SK-MEL-5 (cell line): ENCODE measurements around the gene UGT1A6. TPM values are rescaled to one million over a fixed set of nuclear protein-coding genes. Genes with fewer than 3 reads are reported as not detected.
A peak's percentile ranks its signal among the peaks of the same experiment; 100 is the strongest.
"Not testable (repeated sequence)": the region's sequence is repeated elsewhere in the genome, so short reads cannot be mapped to it uniquely, and the experiment has no call there.

Experiments
- DNase-seq: peaks from one replicate; pipeline ENCODE4 v3.0.0-alpha.2; 2016; ENCODE audit warnings: low read depth, low spot score
- in situ Hi-C: cut with HindIII; loops from 2 replicates; pipeline ENCODE4 v1.10.0; 2016; ENCODE audit warnings: low sequenced_read_pairs, high pct_unique_total_duplicates, low pct_unique_long_range_greater_than_20kb
- polyA plus RNA-seq, 2 experiments: library from polyadenylated mRNA; depleted of rRNA; stranded (reverse); fragments of >200 nt; gene quantifications; 2 replicates each; pipeline ENCODE4 v1.2.3, GENCODE V29; 2015
- total RNA-seq: library from RNA; depleted of rRNA; stranded (reverse); fragments of >200 nt; shearing (Covaris generic); gene quantifications from 2 replicates; pipeline ENCODE4 v1.2.3, GENCODE V29; 2014; rRNA removed

Gene UGT1A6
- not detected in 2 replicates for total RNA-seq
- polyA plus RNA-seq (2015; cell fraction: cytosol; rRNA removed) = not detected in 2 replicates
- polyA plus RNA-seq (2015; cell fraction: nucleus; rRNA removed) = not detected in 2 replicates

- no peak for DNase-seq
- in situ Hi-C loops = no loop called here
These were observed at the start of gene UGT1A6 for GRCh38 chr2:233692648-233693047. TSS of gene UGT1A6 (plus strand) at chr2:233692890. CDS start at chr2:233693005, 115 bp downstream.

- peak; percentile 44 for DNase-seq
- in situ Hi-C loops = no loop called here
These were observed 49.6 kb upstream of the UGT1A6 start for GRCh38 chr2:233643128-233643527.

- DNase-seq, in situ Hi-C loops: not testable (repeated sequence)
These were observed 46.7 kb upstream of the UGT1A6 start for GRCh38 chr2:233646033-233646432.

GRCh38 chr2:233650981-233651380 is 41.7 kb upstream of the UGT1A6 start:
- in situ Hi-C loops = no loop called here

GRCh38 chr2:233651430-233651829 is 41.3 kb upstream of the UGT1A6 start:
- no peak for DNase-seq
- in situ Hi-C loops = no loop called here

More at GRCh38 chr2:233650981-233651380, 41.7 kb upstream of the UGT1A6 start:
- no peak for DNase-seq

GRCh38 chr2:233654501-233654900 is 38.2 kb upstream of the UGT1A6 start:
- DNase-seq = no peak

GRCh38 chr2:233655043-233655442 is 37.6 kb upstream of the UGT1A6 start:
- no peak for DNase-seq
- in situ Hi-C loops = no loop called here

More at GRCh38 chr2:233654501-233654900, 38.2 kb upstream of the UGT1A6 start:
- in situ Hi-C loops = no loop called here

GRCh38 chr2:233655943-233656342 is 36.7 kb upstream of the UGT1A6 start:
- DNase-seq, in situ Hi-C loops: not testable (repeated sequence)

GRCh38 chr2:233656443-233656842 is 36.2 kb upstream of the UGT1A6 start:
- no peak for DNase-seq
- in situ Hi-C loops = no loop called here

- no peak for DNase-seq
- in situ Hi-C loops = no loop called here
These were observed 34.1 kb upstream of the UGT1A6 start for GRCh38 chr2:233658610-233659009.

- no peak for DNase-seq
- in situ Hi-C loops = no loop called here
These were observed 28.8 kb upstream of the UGT1A6 start for GRCh38 chr2:233663911-233664310.

GRCh38 chr2:233668605-233669260 is 24.0 kb upstream of the UGT1A6 start:
- in situ Hi-C loops = no loop called here
- DNase-seq = no peak

- no peak for DNase-seq
- in situ Hi-C loops = no loop called here
These were observed 21.2 kb upstream of the UGT1A6 start, which contains the start of gene UGT1A9 for GRCh38 chr2:233671290-233672161. TSS of gene UGT1A9 (plus strand) at chr2:233671898. CDS start at chr2:233671935, 37 bp downstream.

GRCh38 chr2:233672886-233673285 is 19.8 kb upstream of the UGT1A6 start:
- no peak for DNase-seq
- in situ Hi-C loops = no loop called here

- in situ Hi-C loops = no loop called here
- DNase-seq = no peak
These were observed 18.8 kb upstream of the UGT1A6 start for GRCh38 chr2:233673896-233674295.

GRCh38 chr2:233674314-233674713 is 18.4 kb upstream of the UGT1A6 start:
- in situ Hi-C loops = no loop called here

GRCh38 chr2:233674995-233675394 is 17.7 kb upstream of the UGT1A6 start:
- in situ Hi-C loops = no loop called here
- no peak for DNase-seq

More at GRCh38 chr2:233674314-233674713, 18.4 kb upstream of the UGT1A6 start:
- DNase-seq = no peak

GRCh38 chr2:233676046-233676445 is 16.6 kb upstream of the UGT1A6 start:
- in situ Hi-C loops = no loop called here
- DNase-seq = no peak
